ENCODE measurements around the gene PRG3.

DNA sequence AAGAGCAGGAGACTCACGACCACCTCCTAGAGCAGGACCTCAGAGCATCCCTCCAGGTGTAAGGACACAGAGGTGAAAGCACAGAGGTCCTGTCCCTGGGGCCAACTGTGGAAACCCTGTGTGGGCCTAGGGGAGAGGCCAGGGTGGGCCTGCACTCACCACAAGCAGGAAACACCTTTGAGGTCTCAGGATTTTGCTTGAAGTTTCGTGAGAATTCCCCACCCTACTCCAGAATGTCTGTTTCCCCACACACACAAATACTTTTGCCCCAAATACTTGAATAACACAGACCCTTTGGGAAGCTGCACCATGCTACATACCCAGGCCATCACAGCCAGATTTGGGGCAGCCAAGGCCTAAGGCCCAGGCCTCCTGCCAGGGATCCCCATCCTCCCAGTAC lies 27.8 kb upstream of the PRG3 start:
- TF ChIP-seq, protein P1, sequence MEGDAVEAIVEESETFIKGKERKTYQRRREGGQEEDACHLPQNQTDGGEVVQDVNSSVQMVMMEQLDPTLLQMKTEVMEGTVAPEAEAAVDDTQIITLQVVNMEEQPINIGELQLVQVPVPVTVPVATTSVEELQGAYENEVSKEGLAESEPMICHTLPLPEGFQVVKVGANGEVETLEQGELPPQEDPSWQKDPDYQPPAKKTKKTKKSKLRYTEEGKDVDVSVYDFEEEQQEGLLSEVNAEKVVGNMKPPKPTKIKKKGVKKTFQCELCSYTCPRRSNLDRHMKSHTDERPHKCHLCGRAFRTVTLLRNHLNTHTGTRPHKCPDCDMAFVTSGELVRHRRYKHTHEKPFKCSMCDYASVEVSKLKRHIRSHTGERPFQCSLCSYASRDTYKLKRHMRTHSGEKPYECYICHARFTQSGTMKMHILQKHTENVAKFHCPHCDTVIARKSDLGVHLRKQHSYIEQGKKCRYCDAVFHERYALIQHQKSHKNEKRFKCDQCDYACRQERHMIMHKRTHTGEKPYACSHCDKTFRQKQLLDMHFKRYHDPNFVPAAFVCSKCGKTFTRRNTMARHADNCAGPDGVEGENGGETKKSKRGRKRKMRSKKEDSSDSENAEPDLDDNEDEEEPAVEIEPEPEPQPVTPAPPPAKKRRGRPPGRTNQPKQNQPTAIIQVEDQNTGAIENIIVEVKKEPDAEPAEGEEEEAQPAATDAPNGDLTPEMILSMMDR (conservative IDR thresholded peaks at IDR 0.05; ENCODE audit: low read length): no peak
- TF ChIP-seq EZH2phosphoT487 (IDR thresholded peaks at IDR 0.05; ENCODE audit: borderline replicate concordance): no peak
